Dendritic cell treated with granulocyte-macrophage colony-stimulating factor and Interleukin-4, amounts not matched to agents 40 ng/mL and 50 ng/mL, for 4 days (primary cell): Measurements from ENCODE around the gene ESPNL.

ENCODE experiments used
- H3K27ac Mint-ChIP-seq: one replicate; pipeline ENCODE4 v1.8.0; 2022; ENCODE audit warnings: mild to moderate bottlenecking, mixed read lengths
- H3K27me3 Mint-ChIP-seq: one replicate; pipeline ENCODE4 v1.8.0; 2022; ENCODE audit warnings: mild to moderate bottlenecking, mixed read lengths
- H3K36me3 Mint-ChIP-seq: one replicate; pipeline ENCODE4 v1.8.0; 2022; ENCODE audit warnings: low read depth, mixed read lengths
- H3K4me1 Mint-ChIP-seq: one replicate; pipeline ENCODE4 v1.8.0; 2022; ENCODE audit warnings: low read depth, mixed read lengths
- H3K4me3 Mint-ChIP-seq: one replicate; pipeline ENCODE4 v1.8.0; 2022; ENCODE audit warnings: mild to moderate bottlenecking, moderate library complexity, mixed read lengths
- H3K9me3 Mint-ChIP-seq: one replicate; pipeline ENCODE4 v1.8.0; 2022; ENCODE audit warnings: mixed read lengths
- intact Hi-C: fragments of 100-400 bp; cut with micrococcal nuclease; formaldehyde crosslinking; loops from one replicate; pipeline ENCODE4 v1.15.0; 2022

ESPNL gene

DNA sequence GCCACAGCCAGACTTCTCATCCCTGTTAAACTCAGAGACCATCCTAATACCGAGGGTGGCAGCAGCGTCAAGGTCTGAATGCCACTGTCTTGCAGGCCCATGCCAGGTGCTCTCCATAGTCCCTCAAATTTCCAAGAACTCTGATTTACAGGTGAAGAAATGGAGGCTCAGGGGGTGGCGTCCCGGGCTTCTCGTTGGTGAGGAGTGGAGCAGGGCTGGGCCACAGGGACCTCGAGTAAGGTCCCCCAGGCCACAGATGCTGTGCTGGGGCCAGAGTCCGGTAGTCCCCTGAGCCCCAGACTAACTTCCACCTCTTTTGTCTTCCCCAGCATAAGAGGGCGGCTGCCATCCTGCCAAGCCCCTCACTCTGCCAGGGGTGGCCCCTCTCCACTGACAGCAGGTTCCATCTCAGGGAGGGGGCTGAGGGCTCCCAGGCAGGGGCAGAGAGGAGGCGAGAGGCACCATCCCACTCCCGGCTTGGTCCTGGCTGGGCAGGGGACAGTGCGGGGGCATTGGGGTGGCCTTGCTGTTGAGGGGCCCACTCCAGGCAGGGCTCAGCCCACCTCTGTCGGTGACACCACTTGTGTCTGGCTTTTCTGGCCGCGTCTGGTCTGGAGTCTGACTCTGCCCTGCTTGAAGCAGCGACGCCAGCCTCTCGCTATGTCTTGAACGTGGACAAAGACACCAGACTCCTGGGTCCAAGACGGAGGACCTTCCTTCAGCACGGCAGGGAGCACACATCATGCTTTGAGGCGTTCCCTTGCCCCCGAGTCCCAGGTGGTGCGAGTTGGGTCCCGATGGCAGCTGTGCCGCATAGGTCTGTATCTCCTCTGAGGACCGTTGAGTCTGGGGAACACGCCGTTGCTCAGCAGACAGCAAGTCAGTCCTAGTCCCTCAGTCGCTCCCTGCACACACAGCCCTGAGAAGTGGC is 22.4 kb downstream of the ESPNL start:
- no peak overlapping the region for H3K4me3 Mint-ChIP-seq
- peaks cover 28% of the 10 kb centered on the region for H3K27me3 Mint-ChIP-seq
- intact Hi-C loops: no loop called here
- peaks cover 8% of the 10 kb centered on the region for H3K36me3 Mint-ChIP-seq
- no peak overlapping the region for H3K27ac Mint-ChIP-seq
- H3K4me1 Mint-ChIP-seq: no peaks in the 10 kb centered on the region
- no peaks in the 10 kb centered on the region for H3K9me3 Mint-ChIP-seq

DNA sequence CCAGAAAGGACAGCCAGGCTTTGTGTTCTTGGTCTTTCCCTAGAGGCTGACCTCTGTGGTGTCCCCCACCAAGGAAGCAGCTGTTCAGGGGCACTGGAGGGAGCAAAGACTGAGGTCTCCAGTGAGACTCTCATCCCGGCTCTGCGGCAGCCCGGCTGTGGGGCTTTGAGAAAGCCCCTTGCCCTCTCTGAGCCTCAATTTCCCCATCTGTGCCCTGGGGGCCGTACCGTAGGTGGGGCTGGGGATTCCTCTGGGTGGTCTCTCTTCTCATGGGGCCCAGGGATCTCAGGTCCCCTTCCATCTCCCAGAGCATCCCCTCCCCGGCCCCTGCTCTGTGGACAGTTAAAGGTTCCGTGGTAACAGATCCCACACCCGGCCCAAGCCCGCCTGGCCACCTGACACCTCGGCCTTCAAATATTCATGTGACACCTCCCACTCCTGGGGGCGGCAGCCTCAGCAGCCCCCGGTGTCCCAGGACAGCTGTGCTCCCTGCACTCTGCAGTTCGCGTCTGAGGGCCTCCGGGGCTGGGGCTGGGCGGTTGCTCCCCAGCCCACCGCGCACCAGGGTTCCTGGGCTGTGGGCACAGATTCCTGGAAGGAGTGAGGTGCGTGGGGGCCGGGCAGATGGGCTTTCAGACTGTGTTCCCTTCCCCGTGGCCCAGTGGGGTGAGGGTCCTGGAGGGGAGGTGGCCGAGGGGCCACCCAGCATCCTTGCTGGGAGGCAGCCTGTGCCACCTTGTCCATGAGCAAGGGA is 23.3 kb downstream of the ESPNL start:
- Mint-ChIP-seq H3K9me3 (no peaks in the 10 kb centered on the region), H3K4me3 (no peak overlapping the region), H3K36me3 (peaks cover 8% of the 10 kb centered on the region), H3K27ac (no peak overlapping the region), H3K4me1 (no peaks in the 10 kb centered on the region), H3K27me3 (peaks cover 19% of the 10 kb centered on the region)
- intact Hi-C loops: no loop called here

DNA sequence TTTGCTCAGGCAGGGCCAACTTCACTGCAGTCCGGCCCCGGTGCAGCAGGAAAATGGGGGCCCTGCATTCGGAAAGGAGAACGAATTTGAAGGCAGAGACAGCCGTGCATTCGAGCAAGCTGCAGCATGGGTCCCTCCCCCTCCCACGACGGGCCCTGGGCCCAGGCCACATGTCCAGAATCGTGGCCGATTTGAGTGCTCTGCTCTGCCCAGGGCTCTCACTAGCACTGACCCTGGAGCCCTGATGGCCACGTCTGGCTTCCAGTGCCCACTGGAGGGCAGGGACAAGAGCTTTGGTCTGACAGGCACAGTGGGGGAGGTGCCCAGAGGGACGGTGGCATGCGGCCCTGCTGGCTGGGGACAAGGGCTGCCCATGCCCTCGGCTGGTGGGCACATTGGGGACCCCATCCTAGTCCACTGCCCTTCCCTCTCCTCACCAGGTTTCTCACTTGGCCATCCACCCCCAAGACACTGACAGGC is 23.9 kb downstream of the ESPNL start:
- H3K27ac Mint-ChIP-seq: no peak overlapping the region
- intact Hi-C loops: no loop called here
- H3K4me1 Mint-ChIP-seq: no peaks in the 10 kb centered on the region
- no peak overlapping the region for H3K4me3 Mint-ChIP-seq
- H3K9me3 Mint-ChIP-seq: no peaks in the 10 kb centered on the region
- peaks cover 13% of the 10 kb centered on the region for H3K27me3 Mint-ChIP-seq
- peaks cover 6% of the 10 kb centered on the region for H3K36me3 Mint-ChIP-seq

DNA sequence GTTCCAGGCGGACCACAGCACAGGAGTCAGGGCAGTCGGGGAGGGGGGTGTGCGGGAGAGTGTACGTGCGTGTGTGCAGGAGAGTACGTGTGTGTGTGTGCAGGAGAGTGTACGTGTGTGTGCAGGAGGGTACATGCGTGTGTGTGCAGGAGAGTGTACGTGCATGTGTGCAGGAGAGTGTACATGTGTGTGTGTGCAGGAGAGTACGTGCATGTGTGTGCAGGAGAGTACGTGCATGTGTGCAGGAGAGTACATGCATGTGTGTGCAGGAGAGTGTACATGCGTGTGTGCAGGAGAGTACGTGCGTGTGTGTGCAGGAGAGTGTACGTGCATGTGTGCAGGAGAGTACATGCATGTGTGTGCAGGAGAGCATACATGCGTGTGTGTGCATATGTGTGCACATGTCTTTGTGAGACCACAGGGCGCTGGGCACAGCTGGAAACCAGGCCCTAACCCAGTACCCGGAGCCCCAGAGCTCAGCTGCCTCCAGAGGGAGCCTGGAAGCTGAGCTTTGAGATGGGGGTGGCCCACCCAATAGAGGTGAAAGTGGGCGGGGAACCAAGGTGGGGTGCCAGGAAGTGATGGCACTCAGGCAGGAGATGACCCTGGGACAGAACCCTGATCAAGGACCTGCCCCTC is 24.5 kb downstream of the ESPNL start:
- Mint-ChIP-seq H3K9me3 (no peaks in the 10 kb centered on the region), H3K4me3 (no peak overlapping the region), H3K27me3 (peaks cover 9% of the 10 kb centered on the region), H3K36me3 (peaks cover under 1% of the 10 kb centered on the region), H3K4me1 (no peaks in the 10 kb centered on the region), H3K27ac (no peak overlapping the region)
- intact Hi-C loops: no loop called here

DNA sequence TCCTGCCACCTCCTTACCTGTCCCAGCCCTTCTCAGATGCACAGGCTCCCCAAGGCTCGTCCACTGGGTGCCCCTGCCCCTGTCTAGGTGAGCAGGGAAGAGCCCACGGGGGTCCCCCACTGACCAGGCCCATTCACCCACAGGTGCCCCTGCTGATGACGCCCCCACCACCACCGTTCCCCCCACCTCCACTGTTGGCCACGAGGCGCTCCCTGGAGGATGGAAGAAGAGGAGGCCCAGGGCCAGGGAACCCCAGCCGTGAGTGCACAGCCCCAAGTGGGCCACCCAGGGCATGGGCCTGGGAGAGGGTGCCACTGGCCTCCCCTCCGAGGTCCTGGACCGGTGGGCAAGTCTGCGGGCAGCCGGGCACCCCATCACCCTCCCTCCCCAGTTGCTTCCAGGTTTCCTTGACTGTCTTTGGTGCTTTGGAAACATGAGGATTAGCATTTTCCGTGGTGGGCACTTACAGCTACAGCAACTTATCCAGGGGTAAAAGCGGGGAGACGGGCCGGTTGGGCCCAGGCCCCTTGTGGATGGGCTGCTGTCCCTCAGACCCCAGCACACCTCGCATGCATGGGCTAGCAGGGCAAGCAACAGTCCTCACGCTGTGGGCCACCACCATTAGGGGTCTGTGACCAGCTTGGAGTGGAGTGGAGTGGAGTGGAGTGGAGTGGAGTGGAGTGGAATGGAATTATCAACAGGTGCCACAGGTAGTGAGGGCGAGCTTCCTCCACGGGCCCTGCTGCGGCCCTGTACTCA is 25.2 kb downstream of the ESPNL start:
- H3K4me1 Mint-ChIP-seq: no peaks in the 10 kb centered on the region
- intact Hi-C loops: no loop called here
- no peaks in the 10 kb centered on the region for H3K36me3 Mint-ChIP-seq
- H3K27me3 Mint-ChIP-seq: peaks cover 3% of the 10 kb centered on the region
- no peak overlapping the region for H3K27ac Mint-ChIP-seq
- H3K4me3 Mint-ChIP-seq: no peak overlapping the region
- no peaks in the 10 kb centered on the region for H3K9me3 Mint-ChIP-seq

DNA sequence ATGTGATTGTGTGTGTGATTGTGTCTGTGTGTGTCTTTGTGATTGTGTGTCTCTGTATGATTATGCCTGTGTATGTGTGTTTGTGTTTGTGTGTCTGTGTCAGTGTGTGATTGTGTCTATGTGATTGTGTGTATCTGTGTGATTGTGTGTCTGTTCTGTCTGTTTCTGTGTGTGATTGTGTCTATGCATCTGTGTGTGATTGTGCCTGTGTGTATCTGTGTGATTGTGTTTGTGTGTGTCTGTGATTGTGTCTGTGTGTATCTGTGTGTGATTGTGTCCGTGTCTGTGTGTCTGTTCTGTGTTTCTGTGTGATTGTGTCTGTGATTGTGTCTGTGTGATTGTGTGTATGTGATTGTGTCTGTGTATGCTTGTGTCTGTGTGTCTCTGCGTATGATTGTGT is 26.2 kb downstream of the ESPNL start:
- H3K36me3 Mint-ChIP-seq: peaks cover 3% of the 10 kb centered on the region
- no peak overlapping the region for H3K27ac Mint-ChIP-seq
- H3K4me1 Mint-ChIP-seq: no peaks in the 10 kb centered on the region

DNA sequence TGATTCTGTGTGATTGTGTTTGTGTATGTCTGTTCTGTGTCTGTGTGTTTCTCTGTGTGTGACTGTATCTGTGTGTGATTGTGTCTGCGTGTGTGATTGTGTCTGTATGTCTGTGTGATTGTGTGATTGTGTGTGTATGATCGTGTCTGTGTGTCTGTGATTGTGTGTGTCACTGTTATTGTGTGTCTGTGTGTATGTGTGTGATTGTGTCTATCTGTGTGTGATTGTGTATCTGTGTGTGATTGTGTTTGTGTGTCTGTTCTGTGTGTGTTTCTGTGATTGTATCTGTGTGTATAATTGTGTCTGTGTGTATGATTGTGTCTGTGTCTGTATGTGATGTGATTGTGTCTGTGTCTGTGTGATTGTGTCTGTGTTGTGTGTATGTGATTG is 26.6 kb downstream of the ESPNL start:
- Mint-ChIP-seq H3K4me1 (no peaks in the 10 kb centered on the region), H3K27me3 (no peaks in the 10 kb centered on the region), H3K4me3 (no peak overlapping the region), H3K27ac (no peak overlapping the region), H3K36me3 (peaks cover 6% of the 10 kb centered on the region), H3K9me3 (no peaks in the 10 kb centered on the region)
- intact Hi-C loops: no loop called here

More for the DNA sequence above, 26.2 kb downstream of the ESPNL start:
- intact Hi-C loops: no loop called here
- H3K27me3 Mint-ChIP-seq: no peaks in the 10 kb centered on the region
- no peak overlapping the region for H3K4me3 Mint-ChIP-seq
- H3K9me3 Mint-ChIP-seq: no peaks in the 10 kb centered on the region

DNA sequence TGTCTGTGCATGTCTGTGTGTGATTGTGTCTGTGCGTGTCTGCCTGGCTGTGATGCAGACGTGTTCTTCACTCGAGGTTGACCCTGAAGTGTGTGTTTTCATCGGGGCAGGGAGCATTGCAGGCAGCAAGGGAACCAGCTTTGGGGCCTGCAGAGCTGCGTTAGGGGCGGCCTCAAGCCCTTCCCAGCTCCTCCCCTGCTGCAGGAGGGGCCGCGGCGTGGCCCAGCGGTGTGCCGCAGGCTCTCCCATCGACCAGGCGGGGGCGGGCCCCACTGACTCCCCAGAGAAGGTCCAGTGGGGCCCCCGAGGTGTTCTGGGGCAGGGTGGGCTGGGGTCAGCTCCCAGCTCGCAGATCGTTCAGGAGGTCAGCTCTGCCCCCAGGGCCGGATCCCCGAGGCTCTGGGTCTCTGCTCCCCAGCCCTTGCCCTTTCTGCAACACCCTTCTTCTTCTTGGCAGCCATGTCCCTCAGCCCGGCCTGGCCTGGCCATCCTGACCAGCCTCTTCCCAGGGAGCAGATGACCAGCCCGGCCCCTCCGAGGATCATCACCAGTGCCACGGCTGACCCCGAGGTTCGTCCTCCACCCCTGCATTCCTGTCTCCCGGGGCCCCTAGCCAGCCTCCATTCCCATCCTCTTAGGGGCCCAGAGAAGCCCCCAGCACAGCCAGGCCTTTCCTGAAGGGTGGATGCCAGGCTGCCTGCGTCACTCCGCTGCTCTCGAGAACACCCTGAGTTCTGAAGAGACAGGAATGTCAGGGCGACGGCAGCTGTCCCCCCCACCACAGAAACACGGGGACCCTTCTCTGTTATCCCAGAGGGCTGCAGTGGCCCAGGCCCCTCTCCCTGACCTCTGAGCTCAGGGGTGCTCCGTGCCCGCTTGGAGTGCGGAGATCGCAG is 27.3 kb downstream of the ESPNL start:
- no peak overlapping the region for H3K4me3 Mint-ChIP-seq
- H3K9me3 Mint-ChIP-seq: no peaks in the 10 kb centered on the region
- H3K36me3 Mint-ChIP-seq: peaks cover 13% of the 10 kb centered on the region
- H3K4me1 Mint-ChIP-seq: no peaks in the 10 kb centered on the region
- intact Hi-C loops: no loop called here
- H3K27me3 Mint-ChIP-seq: no peaks in the 10 kb centered on the region
- H3K27ac Mint-ChIP-seq: no peak overlapping the region

DNA sequence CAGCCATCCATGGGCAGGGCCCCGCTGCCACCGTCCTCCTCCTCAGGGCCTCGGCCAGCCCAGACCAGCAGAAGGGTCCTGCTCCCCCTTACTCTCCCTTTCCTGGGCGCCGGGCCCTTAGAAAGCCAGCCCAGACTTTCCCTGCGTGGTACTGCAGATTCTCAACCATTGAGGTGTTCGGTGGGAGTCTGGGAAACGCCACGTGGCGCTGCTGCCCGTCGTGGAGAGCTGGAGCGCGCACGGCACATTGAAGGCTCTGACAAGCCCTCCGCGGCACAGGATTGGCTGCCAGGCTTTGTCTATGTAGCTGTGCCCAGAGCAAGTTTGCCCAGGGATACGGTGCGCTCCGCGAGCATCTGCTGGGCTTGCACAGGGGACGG is 27.9 kb downstream of the ESPNL start:
- Mint-ChIP-seq H3K36me3 (peaks cover 15% of the 10 kb centered on the region), H3K4me1 (peaks cover under 1% of the 10 kb centered on the region), H3K4me3 (no peak overlapping the region), H3K27me3 (no peaks in the 10 kb centered on the region), H3K27ac (no peak overlapping the region), H3K9me3 (no peaks in the 10 kb centered on the region)
- intact Hi-C loops: no loop called here

DNA sequence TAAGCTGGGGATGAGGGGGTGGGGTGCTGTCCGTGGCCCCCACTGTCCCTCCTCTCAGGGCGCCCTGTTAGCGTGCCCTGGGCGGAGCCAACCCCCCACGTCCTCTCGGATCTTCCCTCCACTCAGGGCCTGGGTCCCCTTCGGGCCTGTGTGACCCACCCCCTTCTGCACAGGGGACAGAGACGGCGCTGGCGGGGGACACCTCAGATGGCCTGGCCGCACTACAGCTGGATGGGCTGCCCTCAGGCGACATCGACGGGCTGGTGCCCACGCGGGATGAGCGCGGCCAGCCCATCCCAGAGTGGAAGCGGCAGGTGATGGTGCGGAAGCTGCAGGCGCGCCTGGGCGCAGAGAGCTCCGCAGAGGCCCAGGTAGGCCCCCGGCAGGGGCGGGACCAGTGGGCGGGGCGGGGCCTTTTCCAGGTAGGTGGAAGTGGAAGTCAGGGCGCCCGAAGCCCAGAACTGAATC is 28.4 kb downstream of the ESPNL start:
- Mint-ChIP-seq H3K4me3 (no peak overlapping the region), H3K4me1 (peaks cover 6% of the 10 kb centered on the region), H3K9me3 (no peaks in the 10 kb centered on the region), H3K27ac (no peak overlapping the region), H3K27me3 (no peaks in the 10 kb centered on the region), H3K36me3 (peaks cover 15% of the 10 kb centered on the region)
- intact Hi-C loops: no loop called here

DNA sequence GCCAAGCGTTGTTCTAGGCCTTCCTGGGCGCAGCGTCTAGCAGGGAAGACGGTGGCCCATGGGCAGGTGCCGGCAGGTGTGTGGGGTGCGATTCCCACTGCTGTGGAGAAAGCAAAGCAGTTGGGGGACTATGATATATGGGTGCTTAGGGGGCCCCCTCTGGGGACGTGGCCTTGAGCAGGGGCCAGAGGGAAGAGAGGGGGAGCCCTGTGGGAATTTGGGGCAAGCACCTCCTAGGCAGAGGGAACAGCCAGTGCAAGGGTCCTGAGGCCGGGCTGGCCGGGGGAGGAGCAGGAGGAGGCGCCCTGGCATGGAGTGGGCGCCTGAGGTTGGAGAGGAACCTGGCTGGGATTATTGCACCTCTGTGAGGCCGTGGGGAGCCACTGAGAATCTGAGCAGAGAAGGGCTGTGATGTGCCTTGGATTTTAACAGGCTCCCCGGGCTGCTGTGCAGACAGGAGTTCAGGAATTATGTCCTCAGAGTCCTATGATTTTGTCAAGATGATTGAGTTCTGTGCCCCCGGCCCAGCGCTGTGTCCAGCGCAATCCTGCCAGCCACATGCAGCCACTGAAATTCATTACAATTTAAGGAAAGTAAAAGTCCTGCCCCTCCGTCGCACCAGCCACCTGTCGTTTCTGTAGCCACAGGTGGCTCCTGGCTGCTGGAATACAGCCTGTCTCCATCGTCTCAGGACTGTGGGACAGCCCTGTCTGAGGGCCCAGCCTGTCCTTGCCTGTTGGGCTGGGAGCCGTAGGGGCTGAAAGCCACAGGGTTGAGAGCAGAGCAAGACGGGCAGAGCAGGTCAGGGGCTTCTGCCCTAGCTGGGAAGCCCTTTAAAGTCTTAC is 29.2 kb downstream of the ESPNL start:
- intact Hi-C loops: no loop called here
- H3K4me1 Mint-ChIP-seq: peaks cover 8% of the 10 kb centered on the region
- no peak overlapping the region for H3K27ac Mint-ChIP-seq
- H3K27me3 Mint-ChIP-seq: no peaks in the 10 kb centered on the region
- no peaks in the 10 kb centered on the region for H3K9me3 Mint-ChIP-seq
- no peak overlapping the region for H3K4me3 Mint-ChIP-seq
- peaks cover 15% of the 10 kb centered on the region for H3K36me3 Mint-ChIP-seq

DNA sequence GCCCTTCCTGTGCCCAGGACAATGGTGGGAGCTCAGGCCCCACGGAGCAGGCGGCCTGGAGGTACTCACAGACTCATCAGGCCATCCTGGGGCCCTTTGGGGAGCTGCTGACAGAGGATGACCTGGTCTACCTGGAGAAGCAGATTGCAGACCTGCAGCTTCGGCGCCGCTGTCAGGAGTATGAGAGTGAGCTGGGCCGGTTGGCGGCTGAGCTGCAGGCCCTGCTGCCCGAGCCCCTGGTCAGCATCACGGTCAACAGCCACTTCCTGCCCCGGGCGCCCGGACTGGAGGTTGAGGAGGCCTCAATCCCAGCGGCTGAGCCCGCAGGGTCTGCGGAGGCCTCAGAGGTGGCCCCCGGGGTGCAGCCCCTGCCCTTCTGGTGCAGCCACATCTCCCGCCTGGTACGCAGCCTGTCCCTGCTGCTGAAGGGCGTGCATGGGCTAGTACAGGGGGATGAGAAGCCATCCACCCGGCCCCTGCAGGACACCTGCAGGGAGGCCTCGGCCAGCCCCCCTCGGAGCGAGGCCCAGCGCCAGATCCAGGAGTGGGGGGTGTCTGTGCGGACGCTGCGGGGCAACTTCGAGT is 30.1 kb downstream of the ESPNL start:
- intact Hi-C loops: no loop called here
- Mint-ChIP-seq H3K36me3 (peaks cover 15% of the 10 kb centered on the region), H3K27ac (no peak overlapping the region), H3K4me3 (no peak overlapping the region), H3K4me1 (peaks cover 8% of the 10 kb centered on the region), H3K27me3 (no peaks in the 10 kb centered on the region), H3K9me3 (no peaks in the 10 kb centered on the region)
